ENCODE results near the gene ZC3HAV1. TPM values are rescaled to one million over a fixed set of nuclear protein-coding genes. Genes with fewer than 3 reads are reported as not detected.

Gene ZC3HAV1
- total and polyA plus RNA-seq, 2 of the 4 experiments (the other 2 are of a cell fraction), result 9.9 to 22.4 TPM

DNA sequence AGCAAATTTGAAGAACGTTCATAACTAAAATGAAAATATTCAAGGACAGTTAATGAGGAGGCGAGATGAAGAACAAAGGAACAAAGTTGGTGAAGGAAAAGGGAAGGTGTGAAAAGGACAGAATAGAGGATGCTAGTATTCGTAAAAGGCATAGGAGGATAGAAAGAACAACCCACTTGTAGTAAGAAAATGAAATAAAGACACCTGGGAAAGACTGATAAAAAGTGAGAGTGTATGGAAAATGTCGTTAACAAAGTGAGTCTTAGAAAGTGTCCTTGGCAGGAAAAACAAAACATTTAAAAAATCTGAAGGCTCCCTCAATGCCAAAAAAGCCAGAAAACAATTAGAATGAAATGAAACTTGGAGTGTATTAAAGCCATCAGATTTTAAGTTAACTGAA is 29.6 kb upstream of the ZC3HAV1 start:
- in situ Hi-C loops (cut with MboI; ENCODE audit: low sequenced_read_pairs), result no loop called here
- WGBS, 2 experiments (ENCODE audit: extremely low coverage in 2 of 2, insufficient read length in 1 of 2), result no CpG with 5 or more reads among the region's 4 CpGs
- Histone ChIP-seq H3K79me1 (ENCODE audit: low read depth in 1 of 2, low read length in 2 of 2) (no peaks in the 10 kb centered on the region), H3K27ac (ENCODE audit: insufficient read depth, low read length) (no peak overlapping the region), H2BK5ac (ENCODE audit: low read depth, low read length, poor library complexity, severe bottlenecking) (no peak overlapping the region), H4K8ac (ENCODE audit: low read depth in 2 of 2, low read length in 2 of 2) (no peak overlapping the region), H3K4ac (ENCODE audit: low read depth, low read length) (no peak overlapping the region), H3K36me3 (ENCODE audit: control insufficient read depth, insufficient read depth, low read length) (peaks cover 3% of the 10 kb centered on the region; the same call in 1 of the 2 replicates), H4K5ac (ENCODE audit: low read depth, low read length) (no peak overlapping the region), H2BK120ac (ENCODE audit: low read depth, low read length) (no peak overlapping the region), H3K9me3 (ENCODE audit: control insufficient read depth, insufficient read depth, low read length) (no peaks in the 10 kb centered on the region), H2BK20ac (ENCODE audit: low read depth, low read length) (no peak overlapping the region), H2AK9ac (replicated peaks; ENCODE audit: low read depth, low read length, poor library complexity) (no peak overlapping the region), H3K4me3 (ENCODE audit: insufficient read depth, low read depth, low read length) (no peak overlapping the region), H2AK5ac (ENCODE audit: low read depth, low read length) (no peak overlapping the region), H3K23ac (ENCODE audit: low read depth, low read length) (no peak overlapping the region), H4K20me1 (ENCODE audit: insufficient read depth, low read length) (no peaks in the 10 kb centered on the region), H3K27me3 (ENCODE audit: control insufficient read depth, insufficient read depth, low read length) (no peaks in the 10 kb centered on the region), H3K9ac (ENCODE audit: low read depth, low read length) (no peak overlapping the region), H3K56ac (ENCODE audit: extremely low read depth, insufficient read depth, low read length) (no peak overlapping the region), H3K4me1 (ENCODE audit: control insufficient read depth, insufficient read depth, low read length) (no peaks in the 10 kb centered on the region), H2BK15ac (ENCODE audit: low read depth, low read length) (no peak overlapping the region), H2AFZ (replicated peaks; ENCODE audit: low read length, poor library complexity) (no peak overlapping the region), H3K18ac (ENCODE audit: low read depth, low read length) (no peak overlapping the region), H3K4me2 (ENCODE audit: low read depth, low read length) (no peak overlapping the region), H3K9me1 (ENCODE audit: insufficient read depth, low read length) (no peaks in the 10 kb centered on the region), H3K14ac (replicated peaks; ENCODE audit: low read depth, low read length) (no peak overlapping the region), H4K91ac (ENCODE audit: insufficient read depth, low read depth, low read length) (no peak overlapping the region)
- POLR2A ChIA-PET (ENCODE audit: unreplicated experiment), result no interaction called here
- CTCF ChIA-PET, result no interaction called here
- DNase-seq (no peak), ATAC-seq (ENCODE audit: low read depth) (no peak)
- dilution Hi-C loops (cut with HindIII; ENCODE audit: low sequenced_read_pairs, unreplicated experiment), result no loop called here
- intact Hi-C loops (cut with micrococcal nuclease), result no loop called here
- TF ChIP-seq POLR2A (IDR thresholded peaks at IDR 0.05; ENCODE audit: low read depth, low read length), result no peak
- TF ChIP-seq RCOR1 (IDR thresholded peaks at IDR 0.05; ENCODE audit: insufficient replicate concordance, low read length), result no peak
- no peak for TF ChIP-seq NFE2L2 (IDR thresholded peaks at IDR 0.05; ENCODE audit: low read depth, low read length)
- TF ChIP-seq CHD1 (IDR thresholded peaks at IDR 0.05; ENCODE audit: low read depth, low read length), result no peak
- no peak for TF ChIP-seq RAD21 (IDR thresholded peaks at IDR 0.05; ENCODE audit: low read length)
- TF ChIP-seq MAZ (IDR thresholded peaks at IDR 0.05; ENCODE audit: borderline replicate concordance, low read depth, low read length), result no peak
- TF ChIP-seq CEBPB (IDR thresholded peaks at IDR 0.05; ENCODE audit: low read depth, low read length), result no peak
- TF ChIP-seq FOS (IDR thresholded peaks at IDR 0.05; ENCODE audit: low read depth, low read length), result no peak
- no peak for TF ChIP-seq MAFK (IDR thresholded peaks at IDR 0.05; ENCODE audit: low read depth, low read length)
- no peak for TF ChIP-seq CTCF (conservative IDR thresholded peaks at IDR 0.05; ENCODE audit: low read depth, low read length)
- no peak for TF ChIP-seq MXI1 (IDR thresholded peaks at IDR 0.05; ENCODE audit: borderline replicate concordance, low read depth, low read length)
- no peak for TF ChIP-seq BHLHE40 (IDR thresholded peaks at IDR 0.05; ENCODE audit: low read depth, low read length)
- no peak for TF ChIP-seq RFX5 (IDR thresholded peaks at IDR 0.05; ENCODE audit: low read depth, low read length)
- TF ChIP-seq, protein P1, sequence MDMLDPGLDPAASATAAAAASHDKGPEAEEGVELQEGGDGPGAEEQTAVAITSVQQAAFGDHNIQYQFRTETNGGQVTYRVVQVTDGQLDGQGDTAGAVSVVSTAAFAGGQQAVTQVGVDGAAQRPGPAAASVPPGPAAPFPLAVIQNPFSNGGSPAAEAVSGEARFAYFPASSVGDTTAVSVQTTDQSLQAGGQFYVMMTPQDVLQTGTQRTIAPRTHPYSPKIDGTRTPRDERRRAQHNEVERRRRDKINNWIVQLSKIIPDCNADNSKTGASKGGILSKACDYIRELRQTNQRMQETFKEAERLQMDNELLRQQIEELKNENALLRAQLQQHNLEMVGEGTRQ (IDR thresholded peaks at IDR 0.05; ENCODE audit: low read depth, low read length), result no peak
- no peak for TF ChIP-seq SMC3 (IDR thresholded peaks at IDR 0.05; ENCODE audit: low read depth, low read length)
- no peak for TF ChIP-seq ELK1 (IDR thresholded peaks at IDR 0.05; ENCODE audit: borderline replicate concordance, low read depth, low read length)
- BruUV-seq (replicated peaks), result no TSS peak
